HepG2 (cell line): Measurements from ENCODE around the gene PPP4R2. TPM values are rescaled to one million over a fixed set of nuclear protein-coding genes. Genes with fewer than 3 reads are reported as not detected.

Experiments used
- EEA1 ChIP-seq: sonication (generic); formaldehyde crosslinking; IDR thresholded peaks from 2 replicates; pipeline ENCODE4 v1.5.1; 2020; ENCODE audit warnings: mild to moderate bottlenecking, missing genetic modification reagents, borderline replicate concordance
- FOSL2 ChIP-seq: sonication (generic); formaldehyde crosslinking; IDR thresholded peaks from 2 replicates; pipeline ENCODE4 v1.4.0; 2020; ENCODE audit warnings: missing genetic modification reagents
- HDAC1 ChIP-seq: sonication (generic); formaldehyde crosslinking; IDR thresholded peaks from 2 replicates; pipeline ENCODE4 v1.5.1; 2020; ENCODE audit warnings: mild to moderate bottlenecking, missing genetic modification reagents
- HOXA3 ChIP-seq: sonication (generic); formaldehyde crosslinking; IDR thresholded peaks from 2 replicates; pipeline ENCODE4 v1.5.0; 2020; ENCODE audit warnings: missing genetic modification reagents
- KAT8 ChIP-seq: IDR thresholded peaks from 2 replicates; pipeline ENCODE4 v1.6.1; 2016; ENCODE audit warnings: missing genetic modification reagents, missing compliant biosample characterization
- KDM6A ChIP-seq: IDR thresholded peaks from 2 replicates; pipeline ENCODE4 v1.6.1; 2016; ENCODE audit warnings: low read depth
- NCOA2 ChIP-seq: sonication (generic); formaldehyde crosslinking; IDR thresholded peaks from 2 replicates; pipeline ENCODE4 v1.8.0; 2022; ENCODE audit warnings: inconsistent platforms
- PLRG1 ChIP-seq: fragments of 450-650 bp; conservative IDR thresholded peaks from 2 replicates; pipeline ENCODE4 v1.6.1; 2016
- SALL1 ChIP-seq: sonication (generic); formaldehyde crosslinking; IDR thresholded peaks from 2 replicates; pipeline ENCODE4 v1.8.0; 2022; ENCODE audit warnings: mild to moderate bottlenecking, missing genetic modification reagents
- SOX5 ChIP-seq: IDR thresholded peaks from 2 replicates; pipeline ENCODE4 v1.6.1; 2016; ENCODE audit warnings: borderline replicate concordance
- TCF7 ChIP-seq: sonication (generic); IDR thresholded peaks from 2 replicates; pipeline ENCODE4 v1.6.1; 2016; ENCODE audit warnings: antibody characterized with exemption, low read depth
- ZMYM3 ChIP-seq: sonication (generic); formaldehyde crosslinking; IDR thresholded peaks from 2 replicates; pipeline ENCODE4 v1.5.1; 2020; ENCODE audit warnings: mild to moderate bottlenecking, missing genetic modification reagents
- ZNF510 ChIP-seq: sonication (generic); formaldehyde crosslinking; IDR thresholded peaks from 2 replicates; pipeline ENCODE4 v1.4.0; 2020; ENCODE audit warnings: low read depth, mild to moderate bottlenecking, missing genetic modification reagents
- ZSCAN31 ChIP-seq: sonication (generic); formaldehyde crosslinking; IDR thresholded peaks from 2 replicates; pipeline ENCODE4 v1.5.0; 2020; ENCODE audit warnings: low read depth, mild to moderate bottlenecking, missing genetic modification reagents
- polyA plus RNA-seq, 8 experiments: library from polyadenylated mRNA; depleted of rRNA in 3 of 8; stranded (reverse) in 7 of 8; unstranded in 1 of 8; fragments of >200 nt; fragmentation: Illumina TruSeq in 4 of 8; extraction: Trizol in 4 of 8; gene quantifications; 2 replicates each; pipeline versions ENCODE4 v1.2.1 to v1.2.3, GENCODE V29; 2011 to 2016; ENCODE audit warnings: low read depth in 4 of 8, missing spikeins in 1 of 8, mixed read lengths in 1 of 8; ENCODE audit not compliant: insufficient read depth in 1 of 8
- total RNA-seq, 5 experiments: library from RNA; depleted of rRNA; stranded (reverse); fragments of >200 nt; fragmentation: Illumina TruSeq; extraction: Trizol; gene quantifications; 2 replicates each; pipeline ENCODE4 v1.2.3, GENCODE V29; 2016; ENCODE audit warnings: low read depth in 1 of 5
- TF ChIP-seq, protein P1 (sequence below): sonication (generic); formaldehyde crosslinking; IDR thresholded peaks from 2 replicates; pipeline ENCODE4 v1.5.0; 2020; ENCODE audit warnings: mild to moderate bottlenecking, missing genetic modification reagents, borderline replicate concordance
- TF ChIP-seq, protein P2 (sequence below): sonication (generic); formaldehyde crosslinking; IDR thresholded peaks from 2 replicates; pipeline ENCODE4 v1.4.0; 2020; ENCODE audit warnings: missing genetic modification reagents
- TF ChIP-seq, protein P3 (sequence below): sonication (generic); formaldehyde crosslinking; IDR thresholded peaks from 2 replicates; pipeline ENCODE4 v1.5.0; 2020; ENCODE audit warnings: mild to moderate bottlenecking, missing genetic modification reagents, moderate library complexity
- TF ChIP-seq, protein P4 (sequence below): sonication (generic); formaldehyde crosslinking; IDR thresholded peaks from 2 replicates; pipeline ENCODE4 v1.4.0; 2020; ENCODE audit warnings: missing genetic modification reagents, mild to moderate bottlenecking, borderline replicate concordance
- TF ChIP-seq, protein P5 (sequence below): sonication (generic); formaldehyde crosslinking; IDR thresholded peaks from 2 replicates; pipeline ENCODE4; 2020; ENCODE audit warnings: missing genetic modification reagents, mild to moderate bottlenecking, borderline replicate concordance

PPP4R2 gene
- total and polyA plus RNA-seq, 2 of the 13 experiments (the other 11 are each of a cell fraction or from before 2014, with no cell fraction given): 22.3 to 161 TPM

DNA sequence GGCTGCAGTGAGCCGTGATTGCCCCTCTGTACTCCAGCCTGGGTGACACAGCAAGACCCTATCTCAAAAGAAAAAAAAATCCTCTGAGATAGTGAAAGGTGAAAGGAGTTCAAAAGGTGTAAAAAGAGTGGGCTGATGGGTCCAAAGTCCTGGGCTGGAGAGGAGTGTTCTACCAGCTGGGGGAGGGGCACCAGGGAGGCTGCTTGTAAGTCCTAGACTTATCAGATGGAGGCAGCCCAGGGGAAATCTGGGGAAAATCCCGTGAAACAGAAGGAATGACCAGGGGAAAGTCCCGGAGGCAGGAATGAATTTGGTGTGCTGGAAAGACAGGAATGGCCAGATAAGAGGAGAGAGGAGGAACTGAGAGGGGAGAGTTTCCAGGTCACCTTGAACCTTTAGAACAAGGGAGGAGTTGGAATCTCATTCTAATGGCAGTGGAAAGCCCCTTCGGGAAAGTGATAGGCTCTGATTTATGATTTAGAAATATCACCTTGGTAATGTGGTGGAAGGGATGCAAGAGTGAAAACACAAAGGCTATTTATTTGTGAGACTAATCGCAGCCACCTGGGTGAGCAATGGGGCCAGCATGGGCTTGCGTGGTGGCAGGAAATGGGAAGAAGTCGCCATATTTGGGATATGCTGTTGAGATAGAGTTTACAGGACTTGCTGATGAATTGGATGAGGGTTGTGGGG lies 23.4 kb upstream of the PPP4R2 start (continued):
- TF ChIP-seq SOX5 (CRISPR knock-in tag) (peak; percentile 48; the same call in 1 of the 2 replicates), SALL1 (peak; percentile 62), ZNF510 (no peak), EEA1 (CRISPR knock-in tag) (no peak), HOXA3 (CRISPR knock-in tag) (0 out of 2 replicates have a peak, but pooled peaks have one; percentile 58), PLRG1 (no peak), FOSL2 (0 out of 2 replicates have a peak, but pooled peaks have one; percentile 41), ZSCAN31 (CRISPR knock-in tag) (no peak), TCF7 (peak; percentile 44), NCOA2 (CRISPR knock-in tag) (peak; percentile 69), ZMYM3 (CRISPR knock-in tag) (peak; percentile 62; the same call in 1 of the 2 replicates), KDM6A (peak; percentile 67; the same call in 1 of the 2 replicates), KAT8 (peak; percentile 36; the same call in 1 of the 2 replicates), HDAC1 (CRISPR knock-in tag) (0 out of 2 replicates have a peak, but pooled peaks have one; percentile 13)
- TF ChIP-seq, protein P1, sequence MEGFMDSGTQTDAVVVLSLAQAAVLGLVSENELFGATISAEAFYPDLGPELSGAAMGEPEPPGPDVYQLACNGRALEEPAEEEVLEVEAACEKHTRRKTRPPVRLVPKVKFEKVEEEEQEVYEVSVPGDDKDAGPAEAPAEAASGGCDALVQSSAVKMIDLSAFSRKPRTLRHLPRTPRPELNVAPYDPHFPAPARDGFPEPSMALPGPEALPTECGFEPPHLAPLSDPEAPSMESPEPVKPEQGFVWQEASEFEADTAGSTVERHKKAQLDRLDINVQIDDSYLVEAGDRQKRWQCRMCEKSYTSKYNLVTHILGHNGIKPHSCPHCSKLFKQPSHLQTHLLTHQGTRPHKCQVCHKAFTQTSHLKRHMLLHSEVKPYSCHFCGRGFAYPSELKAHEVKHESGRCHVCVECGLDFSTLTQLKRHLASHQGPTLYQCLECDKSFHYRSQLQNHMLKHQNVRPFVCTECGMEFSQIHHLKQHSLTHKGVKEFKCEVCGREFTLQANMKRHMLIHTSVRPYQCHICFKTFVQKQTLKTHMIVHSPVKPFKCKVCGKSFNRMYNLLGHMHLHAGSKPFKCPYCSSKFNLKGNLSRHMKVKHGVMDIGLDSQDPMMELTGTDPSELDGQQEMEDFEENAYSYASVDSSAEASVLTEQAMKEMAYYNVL (CRISPR knock-in tag): peak; percentile 75; the same call in 1 of the 2 replicates
- TF ChIP-seq, protein P2, sequence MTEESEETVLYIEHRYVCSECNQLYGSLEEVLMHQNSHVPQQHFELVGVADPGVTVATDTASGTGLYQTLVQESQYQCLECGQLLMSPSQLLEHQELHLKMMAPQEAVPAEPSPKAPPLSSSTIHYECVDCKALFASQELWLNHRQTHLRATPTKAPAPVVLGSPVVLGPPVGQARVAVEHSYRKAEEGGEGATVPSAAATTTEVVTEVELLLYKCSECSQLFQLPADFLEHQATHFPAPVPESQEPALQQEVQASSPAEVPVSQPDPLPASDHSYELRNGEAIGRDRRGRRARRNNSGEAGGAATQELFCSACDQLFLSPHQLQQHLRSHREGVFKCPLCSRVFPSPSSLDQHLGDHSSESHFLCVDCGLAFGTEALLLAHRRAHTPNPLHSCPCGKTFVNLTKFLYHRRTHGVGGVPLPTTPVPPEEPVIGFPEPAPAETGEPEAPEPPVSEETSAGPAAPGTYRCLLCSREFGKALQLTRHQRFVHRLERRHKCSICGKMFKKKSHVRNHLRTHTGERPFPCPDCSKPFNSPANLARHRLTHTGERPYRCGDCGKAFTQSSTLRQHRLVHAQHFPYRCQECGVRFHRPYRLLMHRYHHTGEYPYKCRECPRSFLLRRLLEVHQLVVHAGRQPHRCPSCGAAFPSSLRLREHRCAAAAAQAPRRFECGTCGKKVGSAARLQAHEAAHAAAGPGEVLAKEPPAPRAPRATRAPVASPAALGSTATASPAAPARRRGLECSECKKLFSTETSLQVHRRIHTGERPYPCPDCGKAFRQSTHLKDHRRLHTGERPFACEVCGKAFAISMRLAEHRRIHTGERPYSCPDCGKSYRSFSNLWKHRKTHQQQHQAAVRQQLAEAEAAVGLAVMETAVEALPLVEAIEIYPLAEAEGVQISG: peak; percentile 21; the same call in 1 of the 2 replicates
- TF ChIP-seq, protein P3, sequence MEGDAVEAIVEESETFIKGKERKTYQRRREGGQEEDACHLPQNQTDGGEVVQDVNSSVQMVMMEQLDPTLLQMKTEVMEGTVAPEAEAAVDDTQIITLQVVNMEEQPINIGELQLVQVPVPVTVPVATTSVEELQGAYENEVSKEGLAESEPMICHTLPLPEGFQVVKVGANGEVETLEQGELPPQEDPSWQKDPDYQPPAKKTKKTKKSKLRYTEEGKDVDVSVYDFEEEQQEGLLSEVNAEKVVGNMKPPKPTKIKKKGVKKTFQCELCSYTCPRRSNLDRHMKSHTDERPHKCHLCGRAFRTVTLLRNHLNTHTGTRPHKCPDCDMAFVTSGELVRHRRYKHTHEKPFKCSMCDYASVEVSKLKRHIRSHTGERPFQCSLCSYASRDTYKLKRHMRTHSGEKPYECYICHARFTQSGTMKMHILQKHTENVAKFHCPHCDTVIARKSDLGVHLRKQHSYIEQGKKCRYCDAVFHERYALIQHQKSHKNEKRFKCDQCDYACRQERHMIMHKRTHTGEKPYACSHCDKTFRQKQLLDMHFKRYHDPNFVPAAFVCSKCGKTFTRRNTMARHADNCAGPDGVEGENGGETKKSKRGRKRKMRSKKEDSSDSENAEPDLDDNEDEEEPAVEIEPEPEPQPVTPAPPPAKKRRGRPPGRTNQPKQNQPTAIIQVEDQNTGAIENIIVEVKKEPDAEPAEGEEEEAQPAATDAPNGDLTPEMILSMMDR: no peak; the same call in 1 of the 2 replicates
- TF ChIP-seq, protein P4, sequence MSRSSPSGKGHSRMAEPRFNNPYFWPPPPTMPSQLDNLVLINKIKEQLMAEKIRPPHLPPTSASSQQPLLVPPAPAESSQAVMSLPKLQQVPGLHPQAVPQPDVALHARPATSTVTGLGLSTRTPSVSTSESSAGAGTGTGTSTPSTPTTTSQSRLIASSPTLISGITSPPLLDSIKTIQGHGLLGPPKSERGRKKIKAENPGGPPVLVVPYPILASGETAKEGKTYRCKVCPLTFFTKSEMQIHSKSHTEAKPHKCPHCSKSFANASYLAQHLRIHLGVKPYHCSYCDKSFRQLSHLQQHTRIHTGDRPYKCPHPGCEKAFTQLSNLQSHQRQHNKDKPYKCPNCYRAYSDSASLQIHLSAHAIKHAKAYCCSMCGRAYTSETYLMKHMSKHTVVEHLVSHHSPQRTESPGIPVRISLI (CRISPR knock-in tag): peak; percentile 95
- TF ChIP-seq, protein P5, sequence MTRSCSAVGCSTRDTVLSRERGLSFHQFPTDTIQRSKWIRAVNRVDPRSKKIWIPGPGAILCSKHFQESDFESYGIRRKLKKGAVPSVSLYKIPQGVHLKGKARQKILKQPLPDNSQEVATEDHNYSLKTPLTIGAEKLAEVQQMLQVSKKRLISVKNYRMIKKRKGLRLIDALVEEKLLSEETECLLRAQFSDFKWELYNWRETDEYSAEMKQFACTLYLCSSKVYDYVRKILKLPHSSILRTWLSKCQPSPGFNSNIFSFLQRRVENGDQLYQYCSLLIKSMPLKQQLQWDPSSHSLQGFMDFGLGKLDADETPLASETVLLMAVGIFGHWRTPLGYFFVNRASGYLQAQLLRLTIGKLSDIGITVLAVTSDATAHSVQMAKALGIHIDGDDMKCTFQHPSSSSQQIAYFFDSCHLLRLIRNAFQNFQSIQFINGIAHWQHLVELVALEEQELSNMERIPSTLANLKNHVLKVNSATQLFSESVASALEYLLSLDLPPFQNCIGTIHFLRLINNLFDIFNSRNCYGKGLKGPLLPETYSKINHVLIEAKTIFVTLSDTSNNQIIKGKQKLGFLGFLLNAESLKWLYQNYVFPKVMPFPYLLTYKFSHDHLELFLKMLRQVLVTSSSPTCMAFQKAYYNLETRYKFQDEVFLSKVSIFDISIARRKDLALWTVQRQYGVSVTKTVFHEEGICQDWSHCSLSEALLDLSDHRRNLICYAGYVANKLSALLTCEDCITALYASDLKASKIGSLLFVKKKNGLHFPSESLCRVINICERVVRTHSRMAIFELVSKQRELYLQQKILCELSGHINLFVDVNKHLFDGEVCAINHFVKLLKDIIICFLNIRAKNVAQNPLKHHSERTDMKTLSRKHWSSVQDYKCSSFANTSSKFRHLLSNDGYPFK (CRISPR knock-in tag): peak; percentile 36; the same call in 1 of the 2 replicates
